KBM-7 (cell line): Measurements from ENCODE around the gene ALAS2.
A peak's percentile ranks its signal among the peaks of the same experiment; 100 is the strongest.
"Not testable (repeated sequence)": the region's sequence is repeated elsewhere in the genome, so short reads cannot be mapped to it uniquely, and the experiment has no call there.

Experiments used
- DNase-seq: peaks from one replicate; pipeline ENCODE4 v3.0.0-alpha.2; 2015
- in situ Hi-C: fragments of 300-500 bp; cut with MboI; formaldehyde crosslinking; loops from 2 replicates; pipeline ENCODE4 v1.14.3; 2020; ENCODE audit warnings: low sequenced_read_pairs, low pct_unique_long_range_greater_than_20kb, mixed read lengths

ALAS2 gene, protein sequence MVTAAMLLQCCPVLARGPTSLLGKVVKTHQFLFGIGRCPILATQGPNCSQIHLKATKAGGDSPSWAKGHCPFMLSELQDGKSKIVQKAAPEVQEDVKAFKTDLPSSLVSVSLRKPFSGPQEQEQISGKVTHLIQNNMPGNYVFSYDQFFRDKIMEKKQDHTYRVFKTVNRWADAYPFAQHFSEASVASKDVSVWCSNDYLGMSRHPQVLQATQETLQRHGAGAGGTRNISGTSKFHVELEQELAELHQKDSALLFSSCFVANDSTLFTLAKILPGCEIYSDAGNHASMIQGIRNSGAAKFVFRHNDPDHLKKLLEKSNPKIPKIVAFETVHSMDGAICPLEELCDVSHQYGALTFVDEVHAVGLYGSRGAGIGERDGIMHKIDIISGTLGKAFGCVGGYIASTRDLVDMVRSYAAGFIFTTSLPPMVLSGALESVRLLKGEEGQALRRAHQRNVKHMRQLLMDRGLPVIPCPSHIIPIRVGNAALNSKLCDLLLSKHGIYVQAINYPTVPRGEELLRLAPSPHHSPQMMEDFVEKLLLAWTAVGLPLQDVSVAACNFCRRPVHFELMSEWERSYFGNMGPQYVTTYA

DNA sequence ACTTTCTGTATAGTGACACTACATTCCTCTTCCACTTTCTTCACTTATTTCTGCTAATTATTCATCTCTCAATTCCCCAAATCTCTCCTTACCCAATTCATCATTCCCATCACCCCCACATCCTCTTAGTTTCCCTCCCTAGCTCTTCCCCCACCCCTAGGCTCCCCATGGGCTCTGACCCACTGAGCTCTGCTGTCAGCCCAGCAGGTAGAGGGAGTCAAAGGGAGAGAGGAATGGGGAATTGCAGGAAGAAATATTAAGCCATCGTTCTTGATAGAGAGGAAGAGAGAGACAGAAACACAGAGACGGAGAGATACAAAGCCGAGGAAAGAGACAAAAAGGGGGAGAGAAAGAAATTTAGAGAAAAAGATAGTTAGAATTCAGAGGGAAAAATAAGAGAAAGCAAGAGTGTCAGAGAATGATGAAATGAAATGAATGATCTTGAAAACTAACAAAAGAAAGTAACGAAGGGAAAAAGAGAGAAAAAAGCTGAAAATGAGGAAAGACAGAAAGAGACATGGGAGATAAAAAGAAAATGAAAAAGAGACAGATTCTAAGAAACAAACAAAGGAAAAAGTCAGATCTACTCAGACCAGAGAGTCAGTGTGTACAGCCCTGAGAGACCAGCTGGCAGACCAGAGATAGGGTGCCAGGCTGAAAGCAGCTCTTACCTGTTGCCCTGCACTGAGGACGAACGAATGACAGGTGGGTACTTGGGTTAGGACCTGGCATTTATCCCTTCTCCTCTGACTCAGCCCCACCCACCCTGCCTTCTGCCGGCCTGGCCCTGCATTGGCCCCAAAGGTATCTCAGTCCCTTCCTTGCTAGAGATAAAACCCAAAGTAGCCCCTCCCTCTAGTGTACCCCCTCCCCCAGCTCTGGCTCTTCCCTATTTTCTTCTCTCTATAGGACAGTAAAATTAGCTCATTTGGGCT is at the start of gene ALAS2:
ALAS2 (minus strand) TSS at position 707 of the 935 bp plus-strand sequence. CDS start 4,977 bp downstream, outside the sequence.
- in situ Hi-C loops, result no loop called here
- no peak for DNase-seq

DNA sequence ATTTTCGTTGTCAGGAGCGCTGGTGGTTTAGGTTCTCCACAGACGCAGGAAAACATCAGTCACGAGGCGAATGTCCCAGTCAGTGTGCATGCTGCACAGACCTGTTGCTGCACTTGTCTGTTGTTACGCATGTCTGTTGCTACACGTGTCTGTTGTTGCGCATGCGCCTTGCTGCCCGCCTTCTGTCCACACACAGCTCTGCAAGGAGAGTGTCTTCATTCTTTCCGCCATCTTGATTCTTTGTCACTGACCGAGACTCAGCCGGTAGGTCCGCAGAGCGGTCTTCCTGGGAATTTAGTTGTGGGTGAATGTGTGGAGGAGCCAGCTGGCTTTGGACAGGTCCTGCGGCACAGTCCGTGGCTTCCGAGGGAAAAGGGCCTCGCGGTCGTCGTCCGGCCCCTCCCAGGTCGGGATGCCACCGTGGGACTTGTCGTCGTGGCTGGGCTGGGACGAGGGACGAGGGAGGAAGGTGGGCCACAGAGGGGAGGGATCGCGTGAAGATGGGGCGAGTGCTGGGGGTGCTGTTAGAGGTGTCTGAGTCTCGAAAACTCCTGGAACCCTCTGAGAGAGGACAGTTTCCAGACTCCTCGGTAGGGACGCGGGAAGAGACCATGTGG is 44.2 kb upstream of the ALAS2 start, which contains the start of gene PAGE2B:
PAGE2B (plus strand) TSS at position 180 of the 617 bp plus-strand sequence. CDS start 1,012 bp downstream, outside the sequence.
- in situ Hi-C loops, result no loop called here
- no peak for DNase-seq

DNA sequence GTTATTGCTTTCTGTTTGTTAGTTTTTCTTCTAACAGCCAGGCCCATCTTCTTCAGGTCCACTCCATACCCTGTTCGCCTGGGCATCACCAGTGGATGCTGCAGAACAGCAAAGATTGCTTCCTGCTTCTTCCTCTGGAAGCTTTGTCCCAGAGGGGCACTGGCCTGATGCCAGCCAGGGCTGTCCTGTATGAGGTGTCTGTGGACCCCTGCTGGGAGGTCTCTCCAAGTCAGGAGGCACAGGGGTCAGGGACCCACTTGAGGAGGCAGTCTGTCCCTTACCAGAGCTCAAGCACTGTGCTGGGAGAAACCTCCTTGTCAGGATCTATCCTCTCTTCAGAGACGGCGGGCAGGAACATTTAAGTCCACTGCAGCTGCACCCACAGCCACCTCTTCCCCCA is 41.5 kb upstream of the ALAS2 start:
- in situ Hi-C loops, result no loop called here
- DNase-seq, result no peak

DNA sequence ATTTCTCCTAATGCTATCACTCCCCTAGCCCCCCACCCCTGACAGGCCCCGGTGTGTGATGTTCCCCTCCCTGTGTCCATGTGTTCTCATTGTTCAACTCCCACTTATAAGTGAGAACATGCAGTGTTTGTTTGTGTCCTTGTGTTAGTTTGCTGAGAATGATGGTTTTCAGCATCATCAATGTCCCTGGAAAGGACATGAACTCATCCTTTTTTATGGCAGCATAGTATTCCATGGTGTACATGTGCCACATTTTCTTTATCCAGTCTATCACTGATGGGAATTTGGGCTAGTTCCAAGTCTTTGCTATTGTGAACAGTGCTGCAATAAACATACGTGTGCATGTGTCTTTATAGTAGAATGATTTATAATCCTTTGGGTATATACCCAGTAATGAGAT is 36.4 kb upstream of the ALAS2 start:
- in situ Hi-C loops, DNase-seq: not testable (repeated sequence)

DNA sequence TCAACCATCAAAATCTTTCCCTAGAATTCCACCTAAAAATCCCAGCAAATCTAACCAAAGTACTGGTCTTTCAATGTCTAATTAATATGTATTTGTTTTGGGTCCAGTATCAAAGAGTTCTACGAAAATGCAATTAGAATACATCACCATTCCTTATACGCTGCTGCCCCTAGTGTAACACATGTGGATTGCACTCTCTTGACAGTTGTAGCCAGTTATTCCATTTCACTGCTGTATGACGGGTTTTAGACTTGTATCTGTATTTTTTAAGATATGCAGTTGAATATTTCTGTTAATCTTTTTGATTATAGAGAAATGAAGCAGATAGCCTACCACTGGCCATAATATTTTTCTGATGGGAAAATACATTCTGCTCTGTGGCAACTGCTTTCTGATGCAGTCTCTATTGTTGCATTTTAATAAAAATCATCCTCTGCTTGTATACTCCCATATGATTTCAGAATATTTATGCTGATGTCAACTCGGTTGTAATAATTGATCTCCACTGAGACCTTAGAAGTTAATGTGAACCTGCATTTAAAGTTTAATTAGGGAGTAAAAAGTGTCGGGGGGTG is 27.0 kb upstream of the ALAS2 start:
- in situ Hi-C loops, result no loop called here
- peak; percentile 52 for DNase-seq

DNA sequence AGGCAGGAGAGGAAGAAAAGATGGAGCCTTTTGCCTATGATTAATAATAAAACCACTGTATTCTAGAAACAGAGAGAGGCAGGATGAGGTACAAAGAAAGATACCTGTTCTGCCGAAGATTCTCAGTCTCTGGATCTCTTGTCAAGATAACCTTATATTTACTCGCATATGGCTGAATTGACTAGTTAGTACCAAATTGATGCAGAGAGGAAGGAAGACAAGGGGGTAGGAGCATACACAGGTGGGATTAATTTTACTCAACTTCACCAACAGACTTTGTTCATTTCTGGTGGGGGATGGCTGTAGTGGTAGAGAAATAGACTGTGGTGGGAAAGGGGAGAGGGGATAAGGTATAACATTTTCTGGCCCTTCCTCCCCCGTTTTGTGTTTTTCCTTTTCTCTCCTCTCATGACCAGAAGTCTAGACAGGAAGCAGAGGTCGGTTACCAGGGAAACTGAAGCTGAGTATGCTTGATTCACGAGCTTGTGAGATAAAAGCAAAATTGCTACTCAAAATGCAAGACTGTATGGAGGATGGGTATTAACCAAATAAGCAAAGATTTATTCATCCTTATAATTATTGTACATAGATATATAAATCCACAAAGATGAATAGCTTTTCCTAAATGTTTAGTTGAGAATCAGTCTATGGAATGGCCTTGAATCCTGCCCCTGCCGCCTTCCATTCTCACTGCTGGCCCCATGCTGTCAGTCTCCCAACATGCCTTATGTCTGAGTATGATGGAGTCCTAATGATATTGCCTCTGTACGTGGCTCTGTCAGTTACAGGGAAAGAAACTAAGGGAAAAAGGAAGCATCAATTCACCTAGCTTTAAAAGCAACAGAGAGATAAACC is 26.3 kb upstream of the ALAS2 start:
- in situ Hi-C loops, result no loop called here
- DNase-seq, result peak; percentile 22

DNA sequence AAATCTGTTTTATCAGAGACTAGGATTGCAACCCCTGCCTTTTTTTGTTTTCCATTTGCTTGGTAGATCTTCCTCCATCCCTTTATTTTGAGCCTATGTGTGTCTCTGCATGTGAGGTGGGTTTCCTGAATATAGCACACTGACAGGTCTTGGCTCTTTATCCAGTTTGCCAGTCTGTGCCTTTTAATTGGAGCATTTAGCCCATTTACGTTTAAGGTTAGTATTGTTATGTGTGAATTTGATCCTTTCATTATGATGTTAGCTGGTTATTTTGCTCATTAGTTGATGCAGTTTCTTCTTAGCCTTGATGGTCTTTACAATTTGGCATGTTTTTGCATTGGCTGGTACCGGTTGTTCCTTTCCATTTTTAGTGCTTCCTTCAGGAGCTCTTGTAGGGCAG is 19.8 kb upstream of the ALAS2 start:
- in situ Hi-C loops, DNase-seq: not testable (repeated sequence)

DNA sequence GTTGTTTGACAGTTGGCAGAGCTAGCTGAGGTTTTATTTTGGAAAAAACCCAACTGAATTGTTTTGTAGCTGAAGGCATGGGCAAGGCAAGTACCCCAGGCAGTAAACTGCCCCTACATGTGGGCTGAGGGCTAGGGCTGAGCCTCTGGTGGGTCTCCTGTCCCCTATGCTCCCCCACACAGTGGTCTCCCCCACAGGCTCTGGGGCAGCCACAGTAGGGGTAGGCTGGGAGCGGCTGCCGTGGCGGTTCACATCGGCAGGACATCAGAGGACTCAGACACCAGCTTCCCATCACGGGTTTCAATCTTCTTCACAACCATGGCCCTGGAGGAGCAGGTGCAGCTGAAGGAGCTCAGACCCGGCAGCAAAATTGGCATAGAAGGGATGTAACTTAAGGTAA is 10.7 kb upstream of the ALAS2 start:
- DNase-seq, result no peak
- in situ Hi-C loops, result no loop called here

DNA sequence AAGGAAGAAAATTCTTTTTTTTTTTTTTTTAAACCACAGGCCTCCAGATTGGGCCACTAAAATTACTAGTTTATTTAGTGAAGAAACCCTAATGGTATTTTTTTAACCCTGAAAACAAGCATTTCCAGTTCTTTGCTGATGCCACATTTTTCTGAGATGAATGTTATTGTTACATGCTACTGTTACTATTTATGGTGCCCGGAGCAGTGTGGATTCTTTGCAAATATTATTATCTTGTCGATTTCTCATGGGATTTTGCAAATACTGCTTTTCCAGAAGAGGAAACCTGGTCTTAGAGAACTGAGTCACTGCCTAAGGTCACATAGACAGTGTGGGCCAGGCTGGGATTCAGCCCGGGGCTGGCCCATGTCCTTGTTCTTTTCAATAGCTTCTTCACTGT is 8.7 kb upstream of the ALAS2 start:
- in situ Hi-C loops, result no loop called here
- no peak for DNase-seq

DNA sequence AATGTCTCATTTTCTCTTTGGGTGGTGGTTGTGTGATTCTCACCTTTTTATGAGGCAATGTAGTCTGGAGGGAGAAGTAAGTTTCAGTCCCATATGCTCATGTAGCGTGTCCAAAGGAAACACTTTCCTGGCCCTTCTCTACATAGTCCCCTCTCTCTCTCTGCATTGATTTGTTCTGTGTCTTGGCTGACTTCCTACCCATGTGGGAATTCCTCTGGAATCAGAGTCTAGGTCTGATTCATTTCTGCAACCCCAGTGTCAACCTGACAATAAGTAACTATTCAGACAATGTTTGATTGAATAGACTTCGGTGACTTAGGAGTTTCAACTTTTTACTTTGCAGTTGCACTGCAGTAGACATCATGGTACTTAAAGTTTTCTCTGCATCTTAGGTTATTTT is 2.7 kb upstream of the ALAS2 start:
- DNase-seq, result no peak
- in situ Hi-C loops, result no loop called here

DNA sequence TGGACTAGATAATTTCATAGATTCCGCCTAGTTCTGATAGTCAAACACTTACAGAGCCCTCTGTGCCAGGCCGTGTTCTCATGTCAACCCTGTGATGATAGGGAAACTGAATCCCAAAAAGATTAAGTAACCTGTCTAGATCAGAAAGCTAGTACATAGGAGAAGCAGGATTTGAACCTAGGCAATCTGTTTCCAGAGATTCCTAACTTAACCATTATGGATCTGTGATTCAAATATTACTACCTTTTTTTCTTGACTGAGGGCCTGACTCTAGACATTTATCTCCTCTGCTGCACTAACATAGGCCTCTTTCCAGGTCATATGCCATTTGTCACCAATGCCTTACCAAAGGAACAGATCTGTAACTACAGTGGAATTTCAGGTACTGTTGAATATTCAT is 1.5 kb downstream of the ALAS2 start:
- DNase-seq, result no peak
- in situ Hi-C loops, result no loop called here

DNA sequence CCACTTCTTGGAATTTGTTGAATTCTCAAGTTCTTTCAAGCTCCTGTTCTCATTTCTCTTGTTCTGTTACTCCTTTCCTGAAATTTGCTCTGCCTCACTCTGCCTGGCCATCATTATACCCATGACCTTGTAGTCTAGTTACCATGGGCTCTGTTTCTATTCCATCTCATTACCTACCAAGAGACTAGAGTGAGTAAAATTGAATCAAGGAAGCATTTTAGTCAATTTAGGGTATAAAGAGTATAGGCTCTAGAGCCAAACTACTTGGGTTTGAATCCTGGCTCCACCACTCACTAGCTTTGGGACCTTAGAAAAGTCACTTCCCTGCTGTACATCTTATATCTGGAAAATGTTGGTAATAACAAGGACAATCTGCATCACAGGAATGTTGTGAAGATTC is 2.2 kb downstream of the ALAS2 start:
- in situ Hi-C loops, result no loop called here
- no peak for DNase-seq

DNA sequence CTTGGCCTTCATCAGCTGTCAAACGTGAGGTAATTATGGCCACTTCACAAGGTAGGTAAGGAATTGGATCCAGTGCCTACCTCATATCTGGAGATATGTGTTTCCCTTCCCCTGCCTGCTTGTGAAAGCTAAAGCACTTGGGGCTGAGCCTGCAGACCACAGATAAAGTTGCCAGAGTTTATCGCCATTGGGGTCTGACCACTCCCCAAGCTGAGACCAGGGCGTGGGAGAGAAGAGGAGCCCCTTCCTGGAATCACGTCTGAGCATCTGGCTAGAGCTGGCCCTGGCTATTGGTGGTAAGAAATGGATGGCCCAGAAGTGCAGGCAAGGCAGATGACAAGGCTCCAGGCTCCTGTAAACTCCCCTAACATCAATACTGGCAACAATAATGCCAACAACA is 2.7 kb downstream of the ALAS2 start:
- in situ Hi-C loops, result no loop called here
- DNase-seq, result no peak

DNA sequence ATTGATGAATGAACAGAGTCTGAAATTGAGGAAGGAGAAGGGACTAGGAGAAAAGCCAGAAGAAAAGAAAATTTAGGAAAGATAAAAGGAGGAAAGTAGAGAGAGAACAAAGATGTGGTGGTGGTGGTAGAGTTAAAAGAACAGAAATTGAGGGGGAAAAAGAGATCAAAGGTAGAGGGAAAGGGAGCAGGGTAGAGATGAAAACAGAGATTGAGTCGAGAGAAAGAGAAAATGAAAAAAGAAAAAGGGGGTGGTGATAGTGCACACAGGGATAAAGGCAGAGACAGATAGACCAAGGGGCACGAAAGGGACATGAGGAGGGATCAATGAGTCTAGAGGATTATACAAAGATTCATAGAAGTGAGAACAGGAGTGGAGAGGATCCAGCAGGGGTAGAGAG is 3.9 kb downstream of the ALAS2 start:
- in situ Hi-C loops, result no loop called here

DNA sequence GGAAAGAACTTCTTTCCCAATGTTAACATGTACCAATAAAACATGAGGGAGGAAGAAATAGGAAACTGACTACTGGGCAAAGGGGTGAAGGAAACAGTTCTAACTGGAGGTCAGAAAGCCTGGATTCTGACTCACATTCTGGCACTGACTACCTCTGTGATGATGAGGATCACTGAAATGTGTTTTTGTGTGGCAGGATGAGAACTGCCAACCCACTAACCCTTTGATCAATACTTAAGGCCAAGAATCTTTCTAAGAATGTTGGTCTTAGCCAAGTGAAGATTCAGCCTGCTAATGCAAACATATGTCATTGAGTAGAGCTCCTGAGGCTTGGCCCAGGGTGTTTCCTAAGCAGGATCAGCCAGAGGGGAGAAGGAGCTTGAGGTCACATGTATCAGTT is 4.6 kb downstream of the ALAS2 start:
- DNase-seq, result no peak
- in situ Hi-C loops, result no loop called here

More for the DNA sequence above, 3.9 kb downstream of the ALAS2 start:
- no peak for DNase-seq

DNA sequence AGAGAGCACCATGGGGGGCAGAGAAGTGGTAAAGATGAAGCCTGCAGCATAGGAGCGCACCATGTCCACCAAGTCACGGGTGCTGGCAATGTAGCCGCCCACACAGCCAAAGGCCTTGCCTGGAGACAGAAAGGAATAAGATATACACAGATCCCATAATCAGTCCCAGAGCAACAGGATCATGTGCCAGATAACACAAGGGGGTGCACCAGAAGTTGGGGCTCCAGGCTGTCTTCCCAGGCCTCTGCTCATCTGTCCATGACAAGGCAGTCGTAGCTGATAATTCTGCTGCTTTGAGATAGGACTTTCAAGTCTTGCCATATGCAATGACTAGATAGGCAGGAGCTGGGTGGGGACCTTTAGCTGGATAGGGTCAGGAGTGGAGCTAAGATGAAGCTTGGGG is 15.9 kb downstream of the ALAS2 start:
- no peak for DNase-seq
- in situ Hi-C loops, result no loop called here

DNA sequence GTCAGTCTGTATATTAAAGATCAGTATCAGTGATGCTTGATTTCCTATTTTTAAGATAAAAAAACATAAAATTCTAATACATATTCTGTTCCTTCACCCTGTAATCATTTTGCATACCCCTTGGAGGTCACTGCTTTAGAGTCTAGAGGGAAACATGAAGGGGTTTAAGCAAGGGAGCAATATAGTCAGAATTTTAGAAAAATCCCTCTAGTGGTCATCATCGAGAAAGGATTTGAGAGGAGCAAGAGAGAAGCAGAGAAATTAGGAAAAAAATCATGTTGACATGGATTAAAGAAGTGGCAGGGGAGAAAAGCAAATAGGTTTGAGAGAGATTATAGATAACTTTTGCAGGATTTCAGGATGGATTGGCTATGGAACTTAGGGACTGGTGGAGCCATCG is 19.5 kb downstream of the ALAS2 start:
- in situ Hi-C loops, result no loop called here
- DNase-seq, result peak; percentile 42
